Activated CD8-positive, alpha-beta memory T cell treated with anti-CD3 and anti-CD28 coated beads, Interleukin-2, amount 50 U/mL, for 48 hours (primary cell): ENCODE results near the gene TMEM91.

Experiments
- DNase-seq: peaks from one replicate; pipeline ENCODE4 v3.0.0-alpha.2; 2020

The TMEM91 gene

GRCh38 chr19:41412953-41413352 is 36.6 kb downstream of the TMEM91 start:
- DNase-seq, result no peak

DNA sequence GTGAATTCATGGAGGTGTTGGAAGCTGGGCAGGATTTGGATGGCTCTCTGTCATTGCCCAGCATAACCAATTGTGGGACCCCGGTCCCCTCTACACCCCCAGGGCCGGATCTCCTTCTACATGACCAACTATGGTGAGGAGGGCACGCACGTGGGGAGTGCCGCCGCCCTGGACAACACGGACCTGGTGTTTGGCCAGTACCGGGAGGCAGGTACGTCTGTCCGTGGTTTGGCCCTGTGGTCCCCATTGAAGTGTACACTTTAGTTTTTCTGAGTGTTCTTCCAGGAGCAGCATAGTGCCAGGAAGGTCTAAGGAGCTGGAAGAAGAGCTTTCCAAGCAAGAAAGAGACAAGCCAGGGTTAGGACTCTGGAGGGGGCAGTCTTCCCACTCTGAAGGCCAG is 37.6 kb downstream of the TMEM91 start:
- no peak for DNase-seq

DNA sequence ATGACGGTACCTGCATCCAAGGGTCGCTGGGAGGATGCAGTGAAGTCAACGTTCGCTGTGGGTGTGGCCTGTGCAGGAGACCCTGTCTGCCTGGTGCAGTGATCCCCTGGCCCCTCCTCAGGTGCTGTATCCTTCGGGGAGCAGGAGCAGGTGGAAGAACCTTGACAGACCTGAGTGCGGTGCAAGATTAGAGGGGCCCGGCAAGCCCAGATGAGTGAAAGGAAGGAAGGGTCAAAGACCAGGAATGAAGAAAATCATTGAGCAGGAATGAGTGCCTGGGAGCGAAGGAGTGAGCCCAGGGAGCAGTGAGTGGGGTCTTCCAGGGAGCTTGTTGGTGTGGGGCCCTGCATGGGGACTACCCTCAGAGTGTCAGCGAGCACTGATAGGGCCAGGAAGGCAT is 38.1 kb downstream of the TMEM91 start:
- DNase-seq, result no peak

DNA sequence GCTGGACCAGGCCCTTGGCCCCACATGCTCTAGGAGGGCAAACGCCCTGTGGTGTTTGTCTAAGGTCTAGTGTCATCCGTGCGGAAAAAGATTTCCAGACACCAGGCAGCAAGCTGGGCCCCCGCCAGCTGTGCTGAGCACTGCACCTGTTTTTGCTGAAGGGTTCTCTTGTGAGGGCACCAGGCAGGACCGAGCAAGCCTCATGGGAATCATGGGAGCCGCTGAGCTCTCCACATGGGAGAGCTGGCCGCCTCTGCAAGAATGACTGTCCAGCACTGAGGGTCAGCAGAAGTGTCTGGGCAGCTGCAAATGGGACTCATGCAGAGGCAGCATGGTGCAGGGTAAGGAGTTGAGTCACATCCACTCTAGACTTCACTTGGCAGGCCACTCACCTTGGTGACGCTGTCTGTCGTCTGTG is 38.8 kb downstream of the TMEM91 start:
- no peak for DNase-seq

GRCh38 chr19:41416194-41416674 is 39.9 kb downstream of the TMEM91 start:
- no peak for DNase-seq

GRCh38 chr19:41420101-41420880 is 44.0 kb downstream of the TMEM91 start:
- DNase-seq, result no peak

DNA sequence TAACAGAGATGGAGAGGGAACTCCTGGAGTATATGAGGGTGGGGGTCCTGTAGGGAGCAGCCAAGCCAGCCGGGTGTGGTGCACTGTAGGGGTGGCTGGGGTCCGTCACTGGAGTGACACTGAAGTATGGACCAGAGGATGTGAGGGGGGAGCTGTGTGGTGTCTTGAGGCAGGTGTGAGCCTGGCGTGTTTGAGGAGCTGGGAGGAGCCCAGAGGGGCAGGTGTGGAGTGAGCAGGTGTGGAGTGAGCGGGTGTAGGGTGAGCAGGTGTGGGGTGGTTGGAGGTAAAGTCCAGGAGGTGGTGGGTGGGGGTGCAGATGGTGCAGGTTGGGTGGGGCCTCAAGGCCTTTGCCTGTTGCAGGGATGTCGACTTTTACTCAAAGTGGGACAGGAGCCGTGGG is 45.0 kb downstream of the TMEM91 start:
- DNase-seq, result no peak

DNA sequence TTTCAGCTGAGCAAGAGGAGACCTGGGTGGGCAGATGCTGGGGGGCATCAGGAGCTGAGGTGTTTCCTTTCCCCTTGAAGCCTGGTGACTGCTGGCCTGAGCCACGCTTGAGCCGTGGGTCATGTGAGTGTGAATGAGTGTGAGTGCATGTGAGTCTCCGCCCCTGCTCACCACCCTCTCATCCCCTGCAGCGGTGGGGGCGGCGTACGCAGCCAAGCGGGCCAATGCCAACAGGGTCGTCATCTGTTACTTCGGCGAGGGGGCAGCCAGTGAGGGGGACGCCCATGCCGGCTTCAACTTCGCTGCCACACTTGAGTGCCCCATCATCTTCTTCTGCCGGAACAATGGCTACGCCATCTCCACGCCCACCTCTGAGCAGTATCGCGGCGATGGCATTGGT is 45.6 kb downstream of the TMEM91 start:
- no peak for DNase-seq

DNA sequence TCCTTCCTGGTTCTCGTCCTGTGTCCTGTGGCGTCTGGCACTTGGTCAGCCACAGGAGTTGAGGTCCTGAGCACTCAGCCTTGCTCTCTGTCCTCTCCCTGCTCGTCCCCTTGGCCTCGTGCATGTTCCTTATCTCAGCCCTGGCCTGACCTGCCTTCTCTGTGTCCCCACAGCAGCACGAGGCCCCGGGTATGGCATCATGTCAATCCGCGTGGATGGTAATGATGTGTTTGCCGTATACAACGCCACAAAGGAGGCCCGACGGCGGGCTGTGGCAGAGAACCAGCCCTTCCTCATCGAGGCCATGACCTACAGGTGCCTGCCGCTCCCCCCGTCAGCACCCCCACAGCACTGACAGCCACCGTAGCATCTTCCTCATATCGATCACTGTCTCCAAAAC is 46.1 kb downstream of the TMEM91 start:
- no peak for DNase-seq

- DNase-seq, result no peak
These were observed 46.6 kb downstream of the TMEM91 start for GRCh38 chr19:41422955-41423354.

DNA sequence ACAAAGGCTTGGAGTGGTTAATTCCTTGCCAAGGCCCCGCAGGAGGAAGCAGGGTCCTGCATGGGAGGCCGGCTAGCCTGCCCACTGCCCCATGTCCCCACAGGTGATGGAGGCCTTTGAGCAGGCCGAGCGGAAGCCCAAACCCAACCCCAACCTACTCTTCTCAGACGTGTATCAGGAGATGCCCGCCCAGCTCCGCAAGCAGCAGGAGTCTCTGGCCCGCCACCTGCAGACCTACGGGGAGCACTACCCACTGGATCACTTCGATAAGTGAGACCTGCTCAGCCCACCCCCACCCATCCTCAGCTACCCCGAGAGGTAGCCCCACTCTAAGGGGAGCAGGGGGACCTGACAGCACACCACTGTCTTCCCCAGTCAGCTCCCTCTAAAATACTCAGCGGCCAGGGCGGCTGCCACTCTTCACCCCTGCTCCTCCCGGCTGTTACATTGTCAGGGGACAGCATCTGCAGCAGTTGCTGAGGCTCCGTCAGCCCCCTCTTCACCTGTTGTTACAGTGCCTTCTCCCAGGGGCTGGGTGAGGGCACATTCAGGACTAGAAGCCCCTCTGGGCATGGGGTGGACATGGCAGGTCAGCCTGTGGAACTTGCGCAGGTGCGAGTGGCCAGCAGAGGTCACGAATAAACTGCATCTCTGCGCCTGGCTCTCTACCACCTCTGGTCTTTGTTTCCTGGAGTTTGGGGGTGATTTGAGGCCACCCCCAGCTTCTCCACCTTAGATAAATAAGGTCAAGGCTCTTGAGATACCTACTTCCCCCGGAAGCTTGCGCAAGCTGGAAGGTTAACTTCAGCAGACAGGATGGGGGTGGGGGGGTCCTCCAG is 48.2 kb downstream of the TMEM91 start:
- no peak for DNase-seq

DNA sequence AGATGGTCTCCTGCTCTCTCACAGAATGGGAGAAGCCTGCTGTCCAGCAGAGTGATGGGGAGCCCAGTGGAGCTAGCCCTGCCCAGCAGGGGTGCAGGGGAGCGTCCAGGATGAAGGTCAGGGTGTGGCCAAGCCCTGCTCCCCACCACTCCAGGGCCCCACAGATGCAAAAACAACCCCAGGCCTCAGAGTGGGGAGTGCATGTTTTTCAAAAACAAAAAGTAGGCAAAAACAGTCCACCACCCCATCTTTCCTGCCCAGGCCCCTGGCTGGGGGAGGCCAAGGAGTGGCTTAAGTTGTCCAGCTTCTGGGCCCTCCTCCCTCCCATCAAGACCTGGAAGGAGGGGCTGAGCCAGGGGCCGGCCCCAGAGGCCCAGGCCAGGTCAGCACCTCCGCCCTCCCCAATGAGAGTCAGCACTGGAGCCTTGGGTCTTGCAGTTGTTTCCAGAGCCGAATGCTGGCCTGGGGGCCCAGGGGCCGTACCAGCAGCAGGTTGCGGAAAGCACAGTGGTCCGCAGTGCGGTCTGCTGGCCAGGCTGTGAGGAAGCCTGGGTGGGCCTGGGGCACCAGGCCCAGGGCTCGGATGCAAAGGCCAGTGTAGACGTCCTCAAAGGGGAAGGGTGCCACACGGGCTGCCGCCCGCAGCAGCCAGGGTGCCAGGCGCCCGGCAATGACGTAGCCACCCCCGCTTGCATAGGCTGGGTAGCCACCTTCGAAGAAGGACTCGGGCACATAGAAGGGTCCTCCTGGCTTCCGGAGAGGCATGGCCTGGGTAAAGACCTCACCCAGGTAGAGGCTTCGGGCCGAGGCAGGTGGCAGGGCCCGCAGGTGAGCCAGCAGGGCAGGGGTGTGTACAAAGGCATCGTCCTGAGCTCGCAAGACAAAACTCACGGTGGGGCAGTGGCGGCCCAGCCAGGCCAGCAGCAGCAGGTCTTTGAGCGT is 49.1 kb downstream of the TMEM91 start:
- DNase-seq, result no peak

GRCh38 chr19:41426116-41426841 is 49.9 kb downstream of the TMEM91 start:
- no peak for DNase-seq

GRCh38 chr19:41426952-41427646 is 50.8 kb downstream of the TMEM91 start, which contains the start of gene B3GNT8:
TSS of gene B3GNT8 (minus strand) at chr19:41427374. CDS start at chr19:41426778, 596 bp downstream.
- peak; percentile 72 for DNase-seq

DNA sequence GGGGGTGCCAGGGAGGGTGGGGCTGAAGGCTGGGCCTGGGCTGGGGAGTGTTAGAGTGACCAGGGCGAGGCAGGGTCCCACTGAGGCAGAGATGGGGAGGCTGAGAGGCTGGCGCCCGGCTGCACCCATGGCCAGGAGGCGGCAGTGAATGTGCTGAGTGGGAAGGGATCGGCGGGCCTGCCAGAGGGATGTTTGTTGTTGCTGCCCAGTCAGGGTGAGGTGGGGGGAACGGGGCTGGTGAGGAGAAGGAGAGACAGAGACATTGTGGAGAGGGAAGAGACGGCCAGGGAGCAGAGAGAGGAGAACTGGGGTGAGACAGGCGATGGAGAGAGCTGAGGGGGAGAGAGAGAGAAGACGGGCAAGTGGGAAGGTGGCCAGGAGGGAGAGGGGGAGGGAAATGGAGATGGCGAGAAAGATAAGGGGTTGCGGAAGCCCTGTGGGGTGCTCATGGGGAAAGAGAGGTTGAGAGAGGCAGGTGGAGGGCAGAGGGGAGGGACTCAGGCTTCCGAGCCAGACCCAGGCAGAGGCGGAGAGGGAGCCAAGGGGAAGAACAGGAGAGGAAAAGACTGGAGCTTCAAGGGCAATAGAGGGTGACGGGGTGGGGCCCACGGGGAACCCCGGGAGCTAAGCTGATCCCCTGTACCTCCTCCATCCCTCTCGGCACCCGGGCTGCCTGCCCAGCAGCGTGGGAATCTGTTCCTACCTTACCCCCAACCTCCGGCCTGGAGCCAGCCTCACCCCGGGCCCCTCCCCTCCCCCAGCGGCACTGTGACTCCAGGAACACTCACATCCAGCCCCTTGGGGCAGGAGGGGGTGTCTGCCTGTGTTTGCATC is 51.5 kb downstream of the TMEM91 start:
- peak; percentile 61 for DNase-seq

GRCh38 chr19:41428481-41428859 is 52.1 kb downstream of the TMEM91 start:
- DNase-seq, result no peak

GRCh38 chr19:41430922-41431321 is 54.6 kb downstream of the TMEM91 start:
- no peak for DNase-seq

DNA sequence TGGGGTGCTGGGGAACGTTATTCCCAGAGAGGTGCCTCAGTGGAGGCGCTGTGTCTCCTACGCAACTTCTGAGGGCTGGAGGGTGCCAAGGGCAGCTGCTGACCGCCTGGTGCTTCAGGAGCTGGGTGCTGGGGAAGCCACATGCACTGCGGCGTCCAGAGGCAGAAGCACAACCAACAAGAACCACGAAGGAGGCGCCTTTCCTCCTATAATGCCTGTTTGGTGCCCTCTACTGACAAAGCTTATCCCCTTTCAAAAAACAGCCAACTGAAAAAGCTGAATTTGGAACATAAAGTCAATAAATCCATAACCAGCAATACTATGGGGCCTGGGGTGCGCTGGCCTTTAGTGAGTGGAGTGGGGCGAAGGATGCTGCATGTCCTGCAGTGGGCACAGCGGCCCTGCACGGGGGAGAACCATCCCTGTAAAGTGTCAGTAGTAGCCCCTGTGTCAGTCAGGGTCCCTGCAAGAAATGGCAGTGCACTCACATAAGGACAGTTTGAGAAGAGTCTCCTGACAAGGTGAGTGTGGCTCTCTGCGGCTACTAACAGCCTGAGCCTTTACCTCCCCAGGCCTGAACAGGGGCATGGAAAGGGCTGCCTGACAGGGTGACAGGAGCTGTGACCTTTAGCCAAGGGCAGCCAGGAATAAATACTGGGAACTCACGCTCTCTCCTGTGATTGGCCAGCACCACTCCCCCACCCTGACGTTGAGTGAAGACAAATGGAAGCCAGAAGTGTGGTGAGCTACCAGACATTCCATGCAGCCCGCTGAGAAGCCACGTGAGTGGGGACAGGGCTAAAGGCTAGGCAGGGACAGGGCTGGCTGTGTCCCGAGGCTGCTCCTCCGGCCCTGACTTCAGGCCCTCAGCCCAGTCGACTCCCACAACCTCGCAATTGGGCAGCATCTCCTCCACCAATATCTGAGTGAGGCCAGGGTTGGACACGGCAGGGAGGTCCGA is 55.4 kb downstream of the TMEM91 start:
- no peak for DNase-seq

DNA sequence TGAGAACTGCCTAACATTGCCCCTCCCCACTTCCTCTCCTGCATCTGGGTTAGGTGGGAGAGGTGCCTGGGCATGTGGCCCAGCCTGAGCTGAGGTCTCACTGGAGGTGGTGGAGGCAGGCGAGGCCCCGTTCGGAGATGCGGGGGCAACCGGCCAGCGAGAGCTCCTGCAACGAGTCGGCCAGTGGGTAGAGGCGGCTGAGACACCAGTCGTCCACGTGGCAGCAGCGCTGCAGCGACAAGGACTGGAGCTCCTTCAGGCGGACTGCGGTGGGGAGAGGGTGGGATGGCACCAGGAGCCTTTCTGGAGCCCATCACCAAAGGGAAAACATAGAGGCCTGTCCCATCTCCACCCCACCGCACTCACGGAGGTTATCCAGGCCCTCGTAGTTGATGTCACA is 56.8 kb downstream of the TMEM91 start:
- DNase-seq, result no peak
